ENCODE results near the gene BARX2.
"Not testable (repeated sequence)": the region's sequence is repeated elsewhere in the genome, so short reads cannot be mapped to it uniquely, and the experiment has no call there.

The BARX2 gene, protein sequence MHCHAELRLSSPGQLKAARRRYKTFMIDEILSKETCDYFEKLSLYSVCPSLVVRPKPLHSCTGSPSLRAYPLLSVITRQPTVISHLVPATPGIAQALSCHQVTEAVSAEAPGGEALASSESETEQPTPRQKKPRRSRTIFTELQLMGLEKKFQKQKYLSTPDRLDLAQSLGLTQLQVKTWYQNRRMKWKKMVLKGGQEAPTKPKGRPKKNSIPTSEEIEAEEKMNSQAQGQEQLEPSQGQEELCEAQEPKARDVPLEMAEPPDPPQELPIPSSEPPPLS

GRCh38 chr11:129375751-129376657 is at the start of gene BARX2:
Gene BARX2 (plus strand): TSS chr11:129375848. CDS start chr11:129376036, 188 bp downstream.
- peak; percentile 16 for DNase-seq

DNA sequence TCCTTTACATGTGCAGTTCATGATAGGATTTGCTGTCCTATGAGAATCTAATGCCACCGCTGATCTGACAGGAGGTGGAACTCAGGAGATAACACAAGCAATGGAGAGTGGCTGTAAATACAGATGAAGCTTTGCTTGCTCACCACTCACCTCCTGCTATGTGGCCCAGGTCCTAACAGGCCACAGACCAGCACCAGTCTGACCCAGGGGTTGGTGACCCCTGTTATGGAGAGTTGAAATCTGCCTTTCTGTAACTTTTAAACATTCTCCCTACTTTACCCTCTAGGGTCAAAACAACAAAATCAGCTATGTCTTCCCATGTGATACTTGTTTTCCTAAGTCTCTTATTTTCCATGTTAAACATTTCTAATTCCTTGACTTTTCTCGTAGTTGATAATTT is 48.7 kb upstream of the BARX2 start:
- no peak for DNase-seq

DNA sequence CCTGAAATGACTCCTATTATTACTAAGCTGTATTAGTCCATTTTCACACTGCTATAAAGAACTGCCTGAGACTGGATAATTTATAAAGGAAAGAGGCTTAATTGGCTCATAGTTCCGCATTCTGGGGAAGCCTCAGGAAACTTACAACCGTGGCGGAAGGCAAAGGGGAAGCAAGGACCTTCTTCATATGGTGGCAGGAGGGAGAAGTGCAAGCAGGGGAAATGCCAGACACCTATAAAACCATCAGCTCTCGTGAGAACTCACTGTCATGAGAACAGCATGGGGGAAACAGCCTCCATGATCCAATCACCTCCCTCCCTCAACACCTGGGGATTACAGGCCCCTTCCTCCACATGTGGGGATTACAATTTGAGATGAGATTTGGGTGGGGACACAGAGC is 47.9 kb upstream of the BARX2 start:
- DNase-seq: not testable (repeated sequence)

GRCh38 chr11:129328756-129329155 is 46.9 kb upstream of the BARX2 start:
- DNase-seq: no peak

DNA sequence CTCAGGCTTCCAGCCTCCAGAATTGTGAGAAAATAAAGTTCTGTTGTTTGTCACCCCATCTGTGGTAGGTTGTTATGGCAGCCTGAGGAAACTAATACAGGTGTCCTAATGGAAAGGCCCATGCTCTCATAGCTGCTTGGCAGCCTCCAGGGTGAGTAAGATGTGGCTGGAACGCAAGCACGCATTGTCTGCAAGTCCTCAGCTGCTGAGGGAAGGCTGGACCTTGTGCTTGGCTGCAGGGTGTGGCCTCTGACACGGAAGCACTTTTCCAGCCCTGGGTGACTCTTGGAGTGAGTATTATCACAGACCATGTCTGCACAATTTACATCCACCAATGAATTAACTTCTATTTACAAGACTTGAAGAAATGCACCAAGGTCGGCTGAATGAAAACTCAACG is 44.4 kb upstream of the BARX2 start:
- no peak for DNase-seq

DNA sequence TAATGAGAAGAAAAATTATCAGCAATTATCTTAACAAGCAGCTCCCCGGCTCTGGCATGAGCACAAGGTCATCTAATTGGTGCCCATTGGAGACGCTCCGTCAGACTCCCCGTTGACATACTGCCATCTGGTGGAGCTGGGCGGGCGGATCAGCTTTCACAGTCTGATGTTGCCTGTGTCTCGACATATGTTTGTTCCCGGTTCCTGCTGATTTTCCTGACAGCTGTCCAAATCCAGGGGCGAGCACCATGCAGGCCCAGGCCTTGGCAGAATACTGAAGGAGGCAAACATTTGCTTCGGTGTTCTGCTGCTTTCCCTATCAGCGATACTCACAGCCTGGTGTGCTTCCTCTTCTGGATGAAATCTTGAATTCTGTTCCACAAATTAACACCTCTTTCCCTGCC is 43.8 kb upstream of the BARX2 start:
- DNase-seq: peak; percentile 69

DNA sequence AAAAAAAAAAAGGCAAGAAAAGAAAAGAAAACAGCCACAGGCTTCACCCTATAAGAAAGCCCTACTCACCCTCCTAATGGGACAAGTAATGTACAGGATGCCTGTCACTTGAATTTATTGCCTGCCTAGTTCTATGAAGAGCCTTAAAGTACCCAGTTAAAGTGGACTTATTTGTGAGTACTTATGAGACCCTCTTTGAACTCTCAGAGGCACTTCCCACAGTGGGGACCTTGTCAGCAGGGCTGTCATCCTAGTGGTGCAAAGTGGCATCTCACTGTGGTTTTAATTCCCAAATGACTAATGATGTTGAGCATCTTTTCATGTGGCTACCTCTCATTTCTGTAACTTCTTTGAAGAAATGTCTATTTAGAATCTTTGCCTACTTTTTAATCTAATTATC is 41.8 kb upstream of the BARX2 start:
- no peak for DNase-seq

DNA sequence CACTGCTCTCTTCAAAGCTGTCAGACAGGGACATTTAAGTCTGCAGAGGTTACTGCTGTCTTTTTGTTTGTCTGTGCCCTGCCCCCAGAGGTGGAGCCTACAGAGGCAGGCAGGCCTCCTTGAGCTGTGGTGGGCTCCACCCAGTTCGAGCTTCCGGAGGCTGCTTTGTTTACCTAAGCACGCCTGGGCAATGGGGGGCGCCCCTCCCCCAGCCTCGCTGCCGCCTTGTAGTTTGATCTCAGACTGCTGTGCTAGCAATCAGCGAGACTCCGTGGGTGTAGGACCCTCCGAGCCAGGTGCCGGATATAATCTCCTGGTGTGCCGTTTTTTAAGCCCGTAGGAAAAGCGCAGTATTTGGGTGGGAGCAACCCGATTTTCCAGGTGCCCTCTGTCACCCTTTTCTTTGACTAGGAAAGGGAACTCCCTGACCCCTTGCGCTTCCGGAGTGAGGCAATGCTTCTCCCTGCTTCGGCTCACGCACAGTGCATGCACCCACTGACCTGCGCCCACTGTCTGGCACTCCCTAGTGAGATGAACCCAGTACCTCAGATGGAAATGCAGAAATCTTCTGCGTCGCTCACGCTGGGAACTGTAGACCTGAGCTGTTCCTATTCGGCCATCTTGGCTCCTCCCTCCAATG is 31.2 kb upstream of the BARX2 start:
- peak; percentile 28 for DNase-seq

- no peak for DNase-seq
These were observed 28.7 kb upstream of the BARX2 start for GRCh38 chr11:129346916-129347315.

GRCh38 chr11:129348813-129349212 is 26.8 kb upstream of the BARX2 start:
- no peak for DNase-seq

- DNase-seq: no peak
These were observed 23.0 kb upstream of the BARX2 start for GRCh38 chr11:129352676-129353075.

- no peak for DNase-seq
These were observed 21.0 kb upstream of the BARX2 start for GRCh38 chr11:129354691-129355090.

DNA sequence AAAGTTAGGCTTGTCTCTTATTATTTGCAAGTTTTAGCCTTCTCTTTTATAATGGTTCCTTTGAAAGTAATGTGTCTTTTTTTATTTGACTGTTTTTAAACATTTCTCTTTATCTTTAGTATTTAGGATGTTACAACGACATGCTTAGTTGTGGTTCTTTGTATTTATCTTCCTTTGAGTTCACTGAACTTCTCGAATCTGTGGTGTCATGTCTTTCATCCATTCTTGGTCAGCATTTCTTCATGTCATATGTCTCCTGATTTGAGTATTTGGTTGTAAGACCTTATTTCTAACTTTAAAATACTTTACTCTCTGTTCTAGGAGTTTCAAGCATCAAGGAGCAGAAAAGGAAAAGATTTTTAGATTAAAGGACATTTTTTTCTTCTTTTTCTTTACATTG is 15.9 kb upstream of the BARX2 start:
- no peak for DNase-seq

GRCh38 chr11:129364143-129364654 is 11.4 kb upstream of the BARX2 start:
- peak; percentile 72 for DNase-seq

- no peak for DNase-seq
These were observed 9.8 kb upstream of the BARX2 start for GRCh38 chr11:129365816-129366215.

DNA sequence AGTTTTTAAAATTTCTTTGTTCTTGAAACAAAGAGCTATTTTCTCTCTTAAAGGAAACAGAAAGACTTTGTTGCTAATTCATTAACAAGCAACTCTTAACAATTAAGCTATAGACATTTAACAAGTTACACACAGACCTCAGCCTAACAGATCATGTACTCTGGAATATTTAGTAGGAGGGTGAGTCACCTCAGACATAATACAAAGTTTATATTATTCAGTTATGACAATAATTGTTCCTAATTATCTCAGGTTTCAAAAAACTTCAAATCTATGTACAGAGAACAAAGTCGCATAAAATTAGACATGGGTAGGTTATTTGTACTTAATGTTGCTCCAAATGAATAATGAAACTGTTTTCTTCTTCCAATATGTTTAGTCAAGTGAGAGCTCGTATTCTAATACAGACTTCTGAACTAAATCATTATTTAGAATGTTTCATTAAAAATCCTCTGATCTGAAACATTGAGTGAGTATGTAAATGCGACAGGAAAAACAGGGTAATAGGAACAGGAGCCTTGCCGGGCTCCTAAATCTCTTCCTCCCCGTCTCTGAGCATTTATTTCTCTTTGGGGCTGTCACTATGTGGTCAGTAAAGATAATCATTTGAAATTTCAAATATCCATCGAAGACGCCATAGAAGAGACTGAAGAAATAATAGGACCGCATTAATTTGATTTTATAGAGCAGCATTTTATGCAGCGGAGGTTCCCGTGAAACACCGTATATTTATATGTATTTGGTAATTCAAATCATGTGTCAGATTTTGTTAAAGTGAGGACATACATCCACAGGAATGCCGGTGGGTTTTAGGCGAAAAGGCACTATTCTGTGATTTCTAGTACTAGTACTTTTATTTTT is 8.7 kb upstream of the BARX2 start:
- DNase-seq: no peak

DNA sequence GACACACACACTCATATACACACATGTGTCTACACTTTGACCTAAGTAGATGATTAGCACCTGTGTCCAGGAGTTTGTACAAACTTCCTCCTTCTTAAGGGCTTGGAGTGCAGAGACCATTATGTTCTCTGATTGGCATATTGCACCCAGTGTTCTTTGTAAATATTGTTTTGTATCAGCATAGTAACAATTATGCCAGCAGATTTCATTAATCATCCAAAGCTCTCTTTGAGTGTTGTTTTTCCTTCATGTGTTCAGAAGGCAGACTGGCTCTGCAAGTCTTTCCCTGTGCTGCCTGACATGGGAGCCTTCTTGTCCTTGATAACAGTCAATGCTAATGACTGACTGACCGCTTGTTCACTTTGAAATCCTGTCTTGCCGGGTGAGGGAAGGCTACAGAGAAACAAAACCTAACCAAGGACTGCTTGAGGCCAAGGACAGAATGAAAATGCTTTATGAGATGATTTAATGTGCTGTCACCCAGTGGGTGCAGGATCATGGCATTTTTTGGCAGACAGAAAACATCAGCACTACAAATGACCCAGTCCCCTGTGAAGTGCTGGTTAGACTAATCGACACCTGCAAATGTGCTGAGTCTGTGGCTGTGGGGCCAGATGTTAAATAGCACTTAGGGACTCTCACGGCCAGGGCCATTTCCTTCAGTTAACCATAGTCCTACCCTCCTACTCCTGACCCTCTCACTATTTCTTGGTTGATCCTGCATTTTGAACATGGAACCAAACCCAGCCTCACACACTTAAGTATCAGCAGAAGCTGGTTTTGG is 6.6 kb upstream of the BARX2 start:
- DNase-seq: no peak

- no peak for DNase-seq
These were observed 4.9 kb upstream of the BARX2 start for GRCh38 chr11:129370715-129371114.

GRCh38 chr11:129372609-129373488 is 2.8 kb upstream of the BARX2 start:
- no peak for DNase-seq

DNA sequence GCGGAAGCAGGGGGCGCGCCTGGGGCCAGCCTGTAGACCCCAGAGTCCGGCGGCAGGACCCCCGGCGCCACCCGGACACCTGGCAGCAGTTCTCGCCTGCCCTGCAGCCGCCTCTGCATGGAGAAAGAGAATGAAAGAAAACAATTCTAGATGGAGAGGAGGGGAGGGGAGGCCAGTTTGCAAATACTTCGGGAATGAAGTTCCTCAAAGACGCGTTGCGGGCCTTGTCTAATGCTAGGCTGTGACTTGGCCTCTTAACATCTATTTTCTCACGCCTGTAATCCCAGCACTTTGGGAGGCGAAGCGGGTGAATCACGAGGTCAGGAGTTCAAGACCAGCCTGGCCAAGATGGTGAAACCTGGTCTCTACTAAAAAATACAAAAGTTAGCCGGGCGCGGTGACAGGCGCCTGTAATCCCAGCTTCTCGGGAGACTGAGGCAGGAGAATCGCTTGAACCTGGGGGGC is 2.1 kb upstream of the BARX2 start:
- DNase-seq: no peak

All from activated CD8-positive, alpha-beta memory T cell treated with anti-CD3 and anti-CD28 coated beads, Interleukin-2, amount 50 U/mL, for 4 hours (primary cell).